GM19099 (cell line): ENCODE measurements around the gene PRLR.

ENCODE experiments used
- POLR2A ChIP-seq: IDR thresholded peaks from 3 replicates; pipeline ENCODE4 v1.6.1; 2011; ENCODE audit warnings: low read depth; ENCODE audit not compliant: insufficient read length; ENCODE audit errors: extremely low read depth

Gene PRLR

GRCh38 chr5:35133186-35133585 lies 97.1 kb downstream of the PRLR start:
- no peak for TF ChIP-seq POLR2A

- TF ChIP-seq POLR2A = no peak
These were observed 98.6 kb downstream of the PRLR start for GRCh38 chr5:35131723-35132122.

- TF ChIP-seq POLR2A = no peak
These were observed 100.3 kb downstream of the PRLR start for GRCh38 chr5:35129921-35130485.

- TF ChIP-seq POLR2A = no peak
These were observed 101.0 kb downstream of the PRLR start for GRCh38 chr5:35129276-35129675.

GRCh38 chr5:35127006-35127405 lies 103.3 kb downstream of the PRLR start:
- no peak for TF ChIP-seq POLR2A

GRCh38 chr5:35125746-35126145 lies 104.5 kb downstream of the PRLR start:
- no peak for TF ChIP-seq POLR2A

- TF ChIP-seq POLR2A = no peak
These were observed 105.4 kb downstream of the PRLR start for GRCh38 chr5:35124932-35125331.

GRCh38 chr5:35122819-35123218 lies 107.5 kb downstream of the PRLR start:
- no peak for TF ChIP-seq POLR2A

- no peak for TF ChIP-seq POLR2A
These were observed 109.6 kb downstream of the PRLR start for GRCh38 chr5:35120715-35121114.

- no peak for TF ChIP-seq POLR2A
These were observed 112.3 kb downstream of the PRLR start for GRCh38 chr5:35117967-35118366.

- TF ChIP-seq POLR2A = no peak
These were observed 114.4 kb downstream of the PRLR start for GRCh38 chr5:35115920-35116319.

GRCh38 chr5:35114698-35115097 lies 115.6 kb downstream of the PRLR start:
- no peak for TF ChIP-seq POLR2A

- TF ChIP-seq POLR2A = no peak
These were observed 118.0 kb downstream of the PRLR start for GRCh38 chr5:35112300-35112699.

- no peak for TF ChIP-seq POLR2A
These were observed 126.5 kb downstream of the PRLR start for GRCh38 chr5:35103637-35104299.

GRCh38 chr5:35101016-35101415 lies 129.3 kb downstream of the PRLR start:
- TF ChIP-seq POLR2A = no peak

- TF ChIP-seq POLR2A = no peak
These were observed 132.1 kb downstream of the PRLR start for GRCh38 chr5:35098214-35098613.

- TF ChIP-seq POLR2A = no peak
These were observed 133.4 kb downstream of the PRLR start for GRCh38 chr5:35096932-35097331.
